GM19455 (cell line): Measurements from ENCODE around the gene OR6X1.

Experiments used
- ATAC-seq: cut with Tn5 transposase; IDR thresholded peaks from one replicate; pipeline ENCODE4 v1.9.1; 2021; ENCODE audit not compliant: unreplicated experiment

The OR6X1 gene, protein sequence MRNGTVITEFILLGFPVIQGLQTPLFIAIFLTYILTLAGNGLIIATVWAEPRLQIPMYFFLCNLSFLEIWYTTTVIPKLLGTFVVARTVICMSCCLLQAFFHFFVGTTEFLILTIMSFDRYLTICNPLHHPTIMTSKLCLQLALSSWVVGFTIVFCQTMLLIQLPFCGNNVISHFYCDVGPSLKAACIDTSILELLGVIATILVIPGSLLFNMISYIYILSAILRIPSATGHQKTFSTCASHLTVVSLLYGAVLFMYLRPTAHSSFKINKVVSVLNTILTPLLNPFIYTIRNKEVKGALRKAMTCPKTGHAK

DNA sequence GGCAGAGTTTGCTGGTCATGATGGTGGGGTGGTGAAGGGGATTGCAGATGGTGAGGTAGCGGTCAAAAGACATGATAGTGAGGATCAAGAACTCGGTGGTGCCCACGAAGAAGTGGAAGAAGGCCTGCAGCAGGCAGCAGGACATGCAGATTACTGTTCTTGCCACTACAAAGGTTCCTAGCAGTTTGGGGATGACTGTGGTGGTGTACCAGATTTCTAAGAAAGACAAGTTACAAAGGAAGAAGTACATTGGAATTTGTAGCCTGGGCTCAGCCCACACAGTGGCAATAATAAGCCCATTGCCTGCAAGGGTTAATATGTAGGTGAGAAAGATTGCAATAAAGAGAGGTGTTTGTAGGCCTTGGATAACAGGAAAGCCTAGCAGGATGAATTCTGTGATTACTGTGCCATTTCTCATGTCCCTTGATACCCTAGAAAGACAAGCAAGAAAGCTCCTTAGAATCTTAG, at the start of gene OR6X1:
OR6X1 (minus strand) TSS at position 418 of the 468 bp plus-strand sequence; CDS start at position 418, 0 bp downstream.
- no peak for ATAC-seq

GRCh38 chr11:123801765-123802164, 47.4 kb upstream of the OR6X1 start:
- ATAC-seq: no peak

DNA sequence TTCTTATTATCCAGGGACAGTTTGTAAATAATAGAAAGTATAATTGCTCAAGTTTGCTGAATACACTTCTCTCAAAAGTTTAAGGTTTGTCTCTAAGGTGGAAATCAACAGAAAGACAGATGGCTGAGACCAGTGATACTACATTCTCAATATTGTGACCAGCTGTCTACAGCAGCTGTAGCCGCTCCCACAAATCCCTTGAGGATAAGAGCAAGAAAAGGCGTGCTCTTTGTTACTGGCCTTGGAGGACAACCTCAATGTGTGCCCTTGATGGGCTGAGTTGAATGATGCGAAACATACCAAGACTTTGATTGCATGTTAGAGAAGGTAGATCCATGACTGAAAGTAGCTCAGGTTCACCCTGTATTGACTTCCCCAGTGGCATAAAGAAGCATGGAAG, 45.7 kb upstream of the OR6X1 start:
- ATAC-seq: no peak

DNA sequence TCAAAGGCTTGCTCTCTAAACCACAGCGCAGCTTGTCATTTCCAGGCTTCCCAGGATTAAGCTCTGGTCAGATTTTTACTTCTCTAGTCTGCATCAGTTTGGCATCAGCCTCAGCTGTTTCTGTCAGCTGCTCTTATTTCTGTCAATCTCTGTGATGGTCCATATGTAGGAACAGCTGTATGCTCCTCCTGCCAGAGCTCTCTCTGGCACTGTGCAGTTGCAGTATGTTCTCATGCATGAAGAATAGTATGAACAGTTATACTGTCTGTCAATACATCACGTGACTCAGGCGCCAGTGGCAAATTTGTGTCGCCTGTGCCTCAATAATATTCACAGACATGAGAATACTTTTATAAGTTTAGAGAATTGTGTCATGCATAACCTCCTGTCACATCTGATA, 45.1 kb upstream of the OR6X1 start:
- ATAC-seq: no peak

GRCh38 chr11:123798513-123799252, 44.4 kb upstream of the OR6X1 start:
- ATAC-seq: no peak

DNA sequence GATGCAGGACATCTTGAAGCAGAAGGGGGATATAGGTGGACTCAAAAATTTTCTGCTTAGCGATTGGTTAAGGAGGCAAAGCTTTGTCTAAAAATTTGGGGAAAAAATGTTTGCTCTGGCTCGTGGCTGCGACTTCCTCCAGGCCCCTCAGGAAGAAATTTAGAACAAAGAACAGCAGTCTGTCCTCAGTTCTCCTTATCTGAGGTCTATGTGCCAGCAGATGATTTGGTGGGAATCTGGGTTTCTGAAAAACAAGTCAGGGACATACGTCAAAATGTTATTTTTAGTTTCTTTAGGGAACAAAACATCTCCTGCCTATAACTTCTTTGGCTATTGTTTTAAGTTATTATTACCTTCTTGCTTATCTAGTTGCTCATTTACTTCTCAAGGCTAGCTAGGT, 43.8 kb upstream of the OR6X1 start:
- ATAC-seq: no peak

DNA sequence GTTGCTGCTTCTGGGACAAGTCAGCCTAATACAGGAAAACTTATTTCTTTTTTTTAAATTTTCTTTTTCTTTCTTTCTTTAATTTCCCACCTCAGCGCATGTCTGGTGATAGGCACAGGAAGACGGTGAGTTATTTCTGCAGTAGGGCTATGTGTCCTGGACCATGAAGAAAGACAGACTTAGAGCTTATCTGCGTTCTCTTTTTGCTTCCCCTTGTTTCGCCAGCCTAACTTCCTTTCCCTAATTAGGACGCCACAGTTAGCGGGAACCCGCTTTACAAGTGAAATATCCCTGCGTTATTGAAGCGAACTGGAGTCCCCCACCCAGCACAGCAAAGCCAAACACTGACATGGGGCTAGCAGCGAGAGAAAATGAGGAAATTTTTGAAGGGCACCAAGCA, 43.2 kb upstream of the OR6X1 start:
- no peak for ATAC-seq

- no peak for ATAC-seq
Measured at GRCh38 chr11:123797114-123797513, 42.8 kb upstream of the OR6X1 start.

DNA sequence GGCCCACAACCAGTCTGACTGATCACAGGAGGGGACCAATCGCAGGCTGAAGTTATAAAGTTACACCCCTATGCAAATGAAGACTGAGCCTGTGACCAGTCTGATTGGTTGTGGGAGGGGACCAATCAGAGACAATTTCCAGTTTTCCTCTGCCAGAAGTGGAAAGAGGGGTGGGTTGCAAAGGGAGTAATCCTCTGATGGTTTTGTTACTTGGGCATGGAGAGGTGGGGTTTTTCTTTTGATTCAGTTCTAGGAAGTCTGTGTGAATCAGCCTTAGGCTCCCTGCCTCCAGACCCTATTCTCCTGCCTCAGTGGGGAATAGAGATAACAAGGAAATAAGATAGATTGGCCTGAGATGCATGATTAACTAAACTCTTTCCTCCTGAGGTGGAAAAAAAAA, 41.9 kb upstream of the OR6X1 start:
- no peak for ATAC-seq

DNA sequence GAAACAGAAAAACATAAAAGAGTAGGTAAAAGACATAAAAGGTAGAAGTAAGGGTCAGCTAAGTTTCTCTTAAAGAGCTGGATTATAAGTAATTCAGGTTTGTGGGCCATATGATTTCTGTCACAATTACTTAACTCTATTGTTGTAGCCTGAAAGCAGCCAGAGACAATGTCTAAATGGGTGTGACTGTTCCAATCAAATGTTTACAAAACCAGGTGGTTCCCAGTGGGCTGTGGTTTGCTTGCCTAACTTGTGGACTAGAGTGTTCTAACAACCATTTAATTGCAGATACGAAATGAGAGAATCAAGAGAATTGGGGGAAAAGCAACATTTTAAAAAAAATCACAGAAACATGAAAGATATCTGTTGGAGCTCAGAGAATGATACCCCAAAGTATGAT, 29.2 kb upstream of the OR6X1 start:
- no peak for ATAC-seq

- no peak for ATAC-seq
Measured at GRCh38 chr11:123778511-123778910, 24.2 kb upstream of the OR6X1 start.

DNA sequence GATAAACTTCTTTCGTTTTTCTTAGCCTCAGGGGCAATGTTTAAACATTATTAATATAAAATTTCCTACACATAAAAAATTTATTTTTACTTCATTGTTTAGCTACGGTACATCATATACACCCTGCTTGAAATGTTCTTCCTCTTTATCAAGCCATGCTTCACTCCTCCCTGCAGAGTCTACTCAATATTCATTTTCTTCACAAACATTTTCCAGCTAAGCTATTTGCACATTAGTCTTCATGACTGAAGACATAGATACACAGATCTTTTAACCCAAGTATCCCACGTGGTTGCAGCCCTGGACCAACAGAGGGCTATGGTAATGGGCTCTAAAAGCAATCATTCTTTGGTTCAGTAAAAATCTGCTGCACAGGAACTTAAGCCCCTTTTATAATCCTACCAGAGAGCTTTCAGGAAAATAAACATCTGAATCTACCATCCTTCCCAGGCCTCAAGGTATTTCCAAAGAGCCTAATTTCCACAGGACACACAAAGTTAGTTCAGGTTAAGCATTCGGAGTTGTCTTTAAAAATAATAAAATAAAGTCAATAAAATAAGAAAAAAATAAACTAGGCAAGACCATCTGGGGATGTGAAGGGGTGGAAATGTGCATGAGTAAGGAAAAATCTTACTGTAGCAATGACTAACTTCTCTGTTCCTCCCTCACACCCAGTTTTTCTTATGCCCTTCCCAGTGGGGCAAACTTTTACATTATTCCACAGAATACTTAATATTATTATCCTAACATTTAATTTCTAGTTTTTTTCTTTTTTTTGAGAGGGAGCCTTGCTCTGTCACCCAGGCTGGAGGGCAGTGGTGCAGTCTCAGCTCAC, 21.6 kb upstream of the OR6X1 start:
- ATAC-seq: no peak

DNA sequence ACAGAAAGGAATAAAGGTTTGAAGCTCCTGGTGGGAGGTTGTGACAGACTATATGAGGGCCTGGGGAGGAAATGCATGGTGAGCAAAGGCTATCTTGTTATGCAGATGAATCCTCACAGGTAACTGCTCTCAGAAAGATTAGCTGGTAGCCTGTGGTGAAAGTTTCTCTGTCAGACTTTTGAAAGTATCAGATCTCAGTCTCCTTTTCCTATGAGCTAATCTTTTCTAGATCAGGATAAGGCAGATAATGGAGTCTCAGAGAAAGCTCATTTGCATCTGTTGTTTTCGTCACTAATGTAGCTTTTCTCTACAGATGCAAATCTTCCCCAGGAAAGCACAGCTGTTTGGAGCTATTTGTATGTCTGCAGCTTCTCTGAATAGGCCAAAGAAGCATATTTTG, 21.0 kb upstream of the OR6X1 start:
- no peak for ATAC-seq

- ATAC-seq: no peak
Measured at GRCh38 chr11:123773959-123774358, 19.6 kb upstream of the OR6X1 start.

DNA sequence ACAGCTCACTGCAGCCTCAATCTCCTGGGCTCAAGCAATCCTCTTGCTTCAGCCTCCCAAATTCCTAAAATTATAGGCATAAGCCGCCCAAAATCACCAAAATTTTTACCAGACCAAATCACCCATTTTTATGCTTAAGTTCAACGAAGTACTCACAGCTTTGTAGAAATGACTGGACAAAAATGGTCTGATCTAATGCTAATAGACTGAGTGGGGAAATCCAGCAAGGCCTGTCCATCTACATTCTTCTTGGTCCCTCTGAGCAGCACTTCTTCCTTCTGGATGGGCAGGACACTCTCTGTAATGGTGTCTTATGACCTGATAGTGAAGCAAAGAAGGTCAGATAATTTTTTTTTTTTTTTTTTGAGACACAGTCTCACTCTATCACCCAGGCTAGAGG, 18.7 kb upstream of the OR6X1 start:
- no peak for ATAC-seq

DNA sequence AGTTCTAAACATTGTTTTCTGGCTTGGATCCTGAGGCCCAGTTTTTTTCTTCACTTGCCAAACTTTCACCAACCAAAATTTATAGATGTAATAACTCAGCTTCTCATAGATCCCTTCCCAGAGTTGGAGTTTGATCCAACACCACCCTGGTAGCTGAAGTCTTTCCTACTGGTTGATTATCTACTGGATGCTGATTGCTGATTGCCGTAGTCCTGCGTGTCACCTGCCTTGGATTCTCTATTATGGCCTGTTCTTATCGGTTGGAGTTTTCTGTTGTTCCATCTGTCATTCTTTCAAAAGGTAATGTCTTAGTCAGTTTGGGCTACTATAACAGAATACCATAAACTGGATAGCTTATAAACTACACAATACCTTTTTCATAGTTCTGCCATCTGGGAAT, 17.3 kb upstream of the OR6X1 start:
- no peak for ATAC-seq

DNA sequence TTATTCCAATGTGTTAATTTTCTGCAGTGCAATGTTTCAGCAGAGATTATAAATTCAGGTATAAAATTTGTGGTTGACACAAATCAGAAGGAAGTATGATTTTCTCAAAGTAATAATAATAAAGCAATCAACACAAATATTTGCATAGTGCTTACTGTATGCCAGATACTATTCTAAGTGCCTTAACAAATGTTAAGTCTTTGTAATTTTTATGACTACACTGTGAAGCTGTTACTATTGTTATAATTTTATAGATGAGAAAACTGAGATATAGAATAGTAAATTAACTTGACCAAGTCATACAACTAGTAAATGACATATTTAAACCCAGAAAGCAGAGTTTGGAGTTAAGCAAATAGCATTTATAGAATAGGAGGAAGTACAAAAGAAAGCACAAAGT, 16.4 kb upstream of the OR6X1 start:
- no peak for ATAC-seq

DNA sequence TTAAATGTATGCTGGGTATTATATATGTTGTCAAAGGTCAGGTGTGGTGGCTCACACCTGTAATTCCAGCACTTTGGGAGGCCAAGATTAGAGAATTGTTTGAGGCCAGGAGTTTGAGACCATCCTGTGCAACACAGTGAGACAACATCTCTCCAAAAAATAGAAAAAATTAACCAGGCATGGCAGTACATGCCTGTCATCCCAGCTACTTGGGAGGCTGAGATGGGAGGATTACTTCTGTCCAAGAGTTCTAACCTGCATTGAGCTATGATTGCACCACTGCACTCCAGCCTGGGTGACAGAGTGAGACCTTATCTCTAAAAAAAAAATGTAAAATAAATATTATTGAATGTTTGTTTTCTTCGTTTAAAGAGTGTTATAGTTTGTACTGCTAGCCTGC, 11.3 kb upstream of the OR6X1 start:
- ATAC-seq: no peak

- ATAC-seq: no peak
Measured at GRCh38 chr11:123762422-123762821, 8.1 kb upstream of the OR6X1 start.

GRCh38 chr11:123760894-123761293, 6.6 kb upstream of the OR6X1 start:
- ATAC-seq: peak; percentile 65

DNA sequence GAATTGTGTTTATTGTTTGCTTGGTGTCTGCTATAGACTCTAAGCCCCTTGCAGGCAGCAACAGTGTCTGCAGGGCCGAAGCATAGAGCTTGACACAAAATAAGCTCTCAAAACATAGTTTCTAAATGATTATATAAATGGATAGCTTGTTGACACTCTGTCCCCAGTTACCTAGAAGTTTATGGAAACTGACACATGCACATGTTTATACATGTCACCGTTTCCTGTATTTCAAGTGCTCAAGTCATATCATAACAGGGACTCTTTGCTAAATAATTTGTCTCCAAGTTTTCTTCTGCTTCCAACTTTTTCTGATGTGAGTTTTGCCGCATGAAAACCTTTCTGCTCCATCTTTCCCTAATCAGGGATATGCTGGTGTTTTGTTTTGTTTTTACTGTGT, 3.7 kb upstream of the OR6X1 start:
- ATAC-seq: no peak

DNA sequence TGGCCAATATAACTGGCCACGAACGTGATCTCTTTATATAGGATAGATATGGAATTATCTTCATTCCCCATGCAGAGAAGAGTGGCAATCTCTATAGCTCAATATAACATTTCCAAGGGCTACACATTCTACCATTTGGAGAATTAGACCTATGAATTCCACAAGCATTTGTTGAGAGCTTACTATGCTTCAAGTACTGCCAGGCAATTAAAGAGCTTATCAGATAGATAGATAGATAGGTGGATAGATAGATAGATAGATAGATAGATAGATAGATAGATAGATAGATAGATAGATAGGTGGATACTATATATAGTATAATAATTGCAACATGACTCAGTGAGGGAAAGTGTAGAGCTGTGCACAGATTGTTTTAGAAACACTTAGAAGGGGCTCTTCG, 1.5 kb upstream of the OR6X1 start:
- no peak for ATAC-seq
